Measurements from ENCODE around the gene SACS. TPM values are rescaled to one million over a fixed set of nuclear protein-coding genes. Genes with fewer than 3 reads are reported as not detected.

Gene SACS
- total and polyA plus RNA-seq, 4 donors = 0.50 to 7.2 (median 2.9) TPM

DNA sequence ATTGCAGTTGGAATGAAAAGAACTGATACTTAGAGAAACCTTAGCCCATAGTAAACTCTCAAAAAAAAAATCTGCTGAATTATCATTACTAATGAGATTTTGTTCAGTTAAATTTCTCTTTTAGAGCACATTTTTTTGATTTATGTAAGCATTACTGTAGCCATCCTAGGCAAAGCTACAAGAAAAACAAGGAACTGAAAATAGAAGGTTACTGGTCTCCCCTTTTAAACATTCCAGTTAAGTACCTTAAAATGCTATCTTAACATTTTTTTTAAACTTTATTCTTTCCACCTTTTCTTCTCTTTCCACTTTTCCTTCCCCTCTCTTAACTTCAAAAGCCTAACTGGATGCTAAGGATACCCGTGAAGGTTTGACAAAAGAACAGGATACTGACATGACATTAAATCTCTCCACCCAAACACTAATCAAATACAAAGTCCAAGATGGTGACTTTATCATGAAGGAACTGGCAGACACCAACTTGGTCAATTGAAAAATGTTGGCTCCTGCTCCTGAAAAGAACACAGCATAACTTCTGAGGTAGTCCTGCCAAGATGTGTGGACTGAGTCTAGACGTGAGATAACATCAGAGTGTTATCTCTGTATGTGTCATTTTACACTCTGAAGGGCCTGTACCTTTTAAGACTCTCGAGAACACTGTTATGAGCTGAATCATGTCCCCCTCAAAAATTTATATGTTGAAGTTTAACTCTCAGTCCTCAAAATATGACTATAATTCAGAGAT, 29.5 kb upstream of the SACS start:
- Histone ChIP-seq H3K4me3 (ENCODE audit: low read depth in 1 of 3, low read length in 3 of 3) (no peak overlapping the region), H3K36me3 (ENCODE audit: control insufficient read depth in 4 of 4, insufficient read depth in 3 of 4, low read depth in 1 of 4, low read length in 3 of 4) (no peaks in the 10 kb centered on the region), H3K4me1 (ENCODE audit: control insufficient read depth in 4 of 4, insufficient read depth in 4 of 4, low read length in 3 of 4) (peaks cover 3 to 10% (median 7%) of the 10 kb centered on the region in 4 donors), H3K27me3 (ENCODE audit: control insufficient read depth in 4 of 4, insufficient read depth in 4 of 4, low read length in 3 of 4) (peaks cover 0 to 6% (median 0%) of the 10 kb centered on the region in 4 donors), H3K9me3 (ENCODE audit: control insufficient read depth in 4 of 4, low read length in 3 of 4) (no peaks in the 10 kb centered on the region), H3K9ac (ENCODE audit: low read depth in 1 of 2, low read length in 2 of 2) (no peak overlapping the region), H3K27ac (ENCODE audit: low read depth in 1 of 2, low read length in 2 of 2) (no peak overlapping the region)
- DNase-seq (ENCODE audit: low spot score) = no peak
- TF ChIP-seq JUND (IDR thresholded peaks at IDR 0.05) (no peak), GABPA (IDR thresholded peaks at IDR 0.05 in 1 of 2, conservative IDR thresholded peaks at IDR 0.05 in 1 of 2) (no peak), FOXA2 (IDR thresholded peaks at IDR 0.05) (no peak), FOXA1 (IDR thresholded peaks at IDR 0.05) (no peak), RAD21 (IDR thresholded peaks at IDR 0.05) (no peak), SP1 (IDR thresholded peaks at IDR 0.05) (no peak), HNF4A (conservative IDR thresholded peaks at IDR 0.05) (no peak), HNF4G (IDR thresholded peaks at IDR 0.05) (no peak), NR2F2 (IDR thresholded peaks at IDR 0.05) (no peak), MAX (IDR thresholded peaks at IDR 0.05) (no peak), EGR1 (IDR thresholded peaks at IDR 0.05; ENCODE audit: low read depth in 2 of 2) (no peak), RXRA (IDR thresholded peaks at IDR 0.05) (no peak), TAF1 (conservative IDR thresholded peaks at IDR 0.05) (no peak), YY1 (IDR thresholded peaks at IDR 0.05) (no peak)
- TF ChIP-seq, protein P1, sequence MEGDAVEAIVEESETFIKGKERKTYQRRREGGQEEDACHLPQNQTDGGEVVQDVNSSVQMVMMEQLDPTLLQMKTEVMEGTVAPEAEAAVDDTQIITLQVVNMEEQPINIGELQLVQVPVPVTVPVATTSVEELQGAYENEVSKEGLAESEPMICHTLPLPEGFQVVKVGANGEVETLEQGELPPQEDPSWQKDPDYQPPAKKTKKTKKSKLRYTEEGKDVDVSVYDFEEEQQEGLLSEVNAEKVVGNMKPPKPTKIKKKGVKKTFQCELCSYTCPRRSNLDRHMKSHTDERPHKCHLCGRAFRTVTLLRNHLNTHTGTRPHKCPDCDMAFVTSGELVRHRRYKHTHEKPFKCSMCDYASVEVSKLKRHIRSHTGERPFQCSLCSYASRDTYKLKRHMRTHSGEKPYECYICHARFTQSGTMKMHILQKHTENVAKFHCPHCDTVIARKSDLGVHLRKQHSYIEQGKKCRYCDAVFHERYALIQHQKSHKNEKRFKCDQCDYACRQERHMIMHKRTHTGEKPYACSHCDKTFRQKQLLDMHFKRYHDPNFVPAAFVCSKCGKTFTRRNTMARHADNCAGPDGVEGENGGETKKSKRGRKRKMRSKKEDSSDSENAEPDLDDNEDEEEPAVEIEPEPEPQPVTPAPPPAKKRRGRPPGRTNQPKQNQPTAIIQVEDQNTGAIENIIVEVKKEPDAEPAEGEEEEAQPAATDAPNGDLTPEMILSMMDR (IDR thresholded peaks at IDR 0.05; ENCODE audit: low read depth, low read length, missing input control) = no peak
- TF ChIP-seq, protein P2, sequence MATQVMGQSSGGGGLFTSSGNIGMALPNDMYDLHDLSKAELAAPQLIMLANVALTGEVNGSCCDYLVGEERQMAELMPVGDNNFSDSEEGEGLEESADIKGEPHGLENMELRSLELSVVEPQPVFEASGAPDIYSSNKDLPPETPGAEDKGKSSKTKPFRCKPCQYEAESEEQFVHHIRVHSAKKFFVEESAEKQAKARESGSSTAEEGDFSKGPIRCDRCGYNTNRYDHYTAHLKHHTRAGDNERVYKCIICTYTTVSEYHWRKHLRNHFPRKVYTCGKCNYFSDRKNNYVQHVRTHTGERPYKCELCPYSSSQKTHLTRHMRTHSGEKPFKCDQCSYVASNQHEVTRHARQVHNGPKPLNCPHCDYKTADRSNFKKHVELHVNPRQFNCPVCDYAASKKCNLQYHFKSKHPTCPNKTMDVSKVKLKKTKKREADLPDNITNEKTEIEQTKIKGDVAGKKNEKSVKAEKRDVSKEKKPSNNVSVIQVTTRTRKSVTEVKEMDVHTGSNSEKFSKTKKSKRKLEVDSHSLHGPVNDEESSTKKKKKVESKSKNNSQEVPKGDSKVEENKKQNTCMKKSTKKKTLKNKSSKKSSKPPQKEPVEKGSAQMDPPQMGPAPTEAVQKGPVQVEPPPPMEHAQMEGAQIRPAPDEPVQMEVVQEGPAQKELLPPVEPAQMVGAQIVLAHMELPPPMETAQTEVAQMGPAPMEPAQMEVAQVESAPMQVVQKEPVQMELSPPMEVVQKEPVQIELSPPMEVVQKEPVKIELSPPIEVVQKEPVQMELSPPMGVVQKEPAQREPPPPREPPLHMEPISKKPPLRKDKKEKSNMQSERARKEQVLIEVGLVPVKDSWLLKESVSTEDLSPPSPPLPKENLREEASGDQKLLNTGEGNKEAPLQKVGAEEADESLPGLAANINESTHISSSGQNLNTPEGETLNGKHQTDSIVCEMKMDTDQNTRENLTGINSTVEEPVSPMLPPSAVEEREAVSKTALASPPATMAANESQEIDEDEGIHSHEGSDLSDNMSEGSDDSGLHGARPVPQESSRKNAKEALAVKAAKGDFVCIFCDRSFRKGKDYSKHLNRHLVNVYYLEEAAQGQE (IDR thresholded peaks at IDR 0.05) = no peak
- TF ChIP-seq, protein P3, sequence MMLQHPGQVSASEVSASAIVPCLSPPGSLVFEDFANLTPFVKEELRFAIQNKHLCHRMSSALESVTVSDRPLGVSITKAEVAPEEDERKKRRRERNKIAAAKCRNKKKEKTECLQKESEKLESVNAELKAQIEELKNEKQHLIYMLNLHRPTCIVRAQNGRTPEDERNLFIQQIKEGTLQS (IDR thresholded peaks at IDR 0.05) = no peak
- TF ChIP-seq, protein P4, sequence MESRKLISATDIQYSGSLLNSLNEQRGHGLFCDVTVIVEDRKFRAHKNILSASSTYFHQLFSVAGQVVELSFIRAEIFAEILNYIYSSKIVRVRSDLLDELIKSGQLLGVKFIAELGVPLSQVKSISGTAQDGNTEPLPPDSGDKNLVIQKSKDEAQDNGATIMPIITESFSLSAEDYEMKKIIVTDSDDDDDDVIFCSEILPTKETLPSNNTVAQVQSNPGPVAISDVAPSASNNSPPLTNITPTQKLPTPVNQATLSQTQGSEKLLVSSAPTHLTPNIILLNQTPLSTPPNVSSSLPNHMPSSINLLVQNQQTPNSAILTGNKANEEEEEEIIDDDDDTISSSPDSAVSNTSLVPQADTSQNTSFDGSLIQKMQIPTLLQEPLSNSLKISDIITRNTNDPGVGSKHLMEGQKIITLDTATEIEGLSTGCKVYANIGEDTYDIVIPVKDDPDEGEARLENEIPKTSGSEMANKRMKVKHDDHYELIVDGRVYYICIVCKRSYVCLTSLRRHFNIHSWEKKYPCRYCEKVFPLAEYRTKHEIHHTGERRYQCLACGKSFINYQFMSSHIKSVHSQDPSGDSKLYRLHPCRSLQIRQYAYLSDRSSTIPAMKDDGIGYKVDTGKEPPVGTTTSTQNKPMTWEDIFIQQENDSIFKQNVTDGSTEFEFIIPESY (IDR thresholded peaks at IDR 0.05) = no peak
- 45% methylated on average over 3 of the region's 3 CpGs for whole genome bisulfite sequencing

Data from liver (tissue), 9 donors.